ENCODE data around the gene ALKBH5. TPM values are rescaled to one million over a fixed set of nuclear protein-coding genes. Genes with fewer than 3 reads are reported as not detected.

Gene ALKBH5
- total RNA-seq, 1 experiment from 2014 or later, result 105 TPM

DNA sequence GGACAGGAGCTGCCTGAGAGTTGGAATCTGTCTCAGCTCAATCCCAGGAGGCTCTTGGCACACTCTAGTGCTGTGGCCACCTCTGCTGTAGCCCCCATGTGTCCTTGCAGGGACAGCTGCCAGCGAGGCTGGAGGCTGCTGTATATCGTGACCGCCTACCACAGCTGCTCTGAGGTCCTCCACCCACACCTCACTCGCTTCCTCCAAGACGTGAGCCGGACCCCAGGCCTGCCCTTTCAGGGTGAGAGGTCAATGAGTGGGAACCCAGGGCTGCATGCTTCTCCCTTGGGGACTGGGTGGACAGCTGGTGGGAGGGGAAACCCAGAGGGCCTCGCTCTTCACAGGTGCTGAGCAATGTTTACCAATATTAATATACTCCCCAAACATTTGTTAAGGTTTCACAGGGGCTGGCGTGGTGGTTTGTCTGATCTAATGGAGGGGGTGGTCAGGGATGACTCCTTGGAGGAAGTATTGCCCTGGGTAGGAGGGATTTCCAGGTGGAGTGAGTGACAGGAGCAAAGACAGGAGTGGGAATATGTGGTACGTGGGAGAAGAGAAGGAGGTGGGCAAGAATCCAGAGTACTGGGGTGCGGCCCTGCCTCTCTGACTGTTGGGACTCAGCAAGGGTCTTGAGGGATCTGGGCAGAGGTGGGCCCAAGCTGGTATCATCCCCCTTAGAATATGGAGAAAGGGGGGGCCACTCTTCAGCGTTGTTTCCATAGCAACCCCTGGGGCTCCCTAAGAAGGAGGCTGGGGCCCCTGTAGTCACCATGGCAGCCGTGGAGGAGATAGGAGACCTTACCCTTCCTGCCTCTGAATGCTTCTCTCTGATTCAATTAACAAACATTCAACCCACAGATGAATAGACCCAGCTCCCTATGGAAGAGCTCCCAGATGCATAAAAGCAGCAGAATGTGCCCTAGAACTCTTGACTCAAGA, 22.2 kb upstream of the ALKBH5 start:
- ChIA-PET CTCF (interaction anchor here (0.9 kb wide), 1 partner anchor 22 kb away, joined by 4 read pairs; no protein-coding TSS in a partner anchor), POLR2A (no interaction called here)
- Mint-ChIP-seq H3K27ac (peak overlapping the region; percentile 70; the same call in 1 of the 2 replicates), H3K27me3 (ENCODE audit: low read depth) (no peaks in the 10 kb centered on the region; the same call in 1 of the 2 replicates), H3K36me3 (no peaks in the 10 kb centered on the region), H3K9me3 (no peaks in the 10 kb centered on the region), H3K4me1 (peaks cover 3% of the 10 kb centered on the region; the same call in 1 of the 2 replicates), H3K4me3 (no peak overlapping the region)
- TF ChIP-seq, protein P1, sequence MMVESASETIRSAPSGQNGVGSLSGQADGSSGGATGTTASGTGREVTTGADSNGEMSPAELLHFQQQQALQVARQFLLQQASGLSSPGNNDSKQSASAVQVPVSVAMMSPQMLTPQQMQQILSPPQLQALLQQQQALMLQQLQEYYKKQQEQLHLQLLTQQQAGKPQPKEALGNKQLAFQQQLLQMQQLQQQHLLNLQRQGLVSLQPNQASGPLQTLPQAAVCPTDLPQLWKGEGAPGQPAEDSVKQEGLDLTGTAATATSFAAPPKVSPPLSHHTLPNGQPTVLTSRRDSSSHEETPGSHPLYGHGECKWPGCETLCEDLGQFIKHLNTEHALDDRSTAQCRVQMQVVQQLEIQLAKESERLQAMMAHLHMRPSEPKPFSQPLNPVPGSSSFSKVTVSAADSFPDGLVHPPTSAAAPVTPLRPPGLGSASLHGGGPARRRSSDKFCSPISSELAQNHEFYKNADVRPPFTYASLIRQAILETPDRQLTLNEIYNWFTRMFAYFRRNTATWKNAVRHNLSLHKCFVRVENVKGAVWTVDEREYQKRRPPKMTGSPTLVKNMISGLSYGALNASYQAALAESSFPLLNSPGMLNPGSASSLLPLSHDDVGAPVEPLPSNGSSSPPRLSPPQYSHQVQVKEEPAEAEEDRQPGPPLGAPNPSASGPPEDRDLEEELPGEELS (CRISPR knock-in tag; IDR thresholded peaks at IDR 0.05), result no peak
- no peak for TF ChIP-seq CREB1 (CRISPR knock-in tag; IDR thresholded peaks at IDR 0.05)
- no peak for TF ChIP-seq ZNF263 (CRISPR knock-in tag; IDR thresholded peaks at IDR 0.05; ENCODE audit: low read depth)
- TF ChIP-seq FOXJ3 (CRISPR knock-in tag; IDR thresholded peaks at IDR 0.05; ENCODE audit: borderline replicate concordance), result no peak
- TF ChIP-seq, protein P2, sequence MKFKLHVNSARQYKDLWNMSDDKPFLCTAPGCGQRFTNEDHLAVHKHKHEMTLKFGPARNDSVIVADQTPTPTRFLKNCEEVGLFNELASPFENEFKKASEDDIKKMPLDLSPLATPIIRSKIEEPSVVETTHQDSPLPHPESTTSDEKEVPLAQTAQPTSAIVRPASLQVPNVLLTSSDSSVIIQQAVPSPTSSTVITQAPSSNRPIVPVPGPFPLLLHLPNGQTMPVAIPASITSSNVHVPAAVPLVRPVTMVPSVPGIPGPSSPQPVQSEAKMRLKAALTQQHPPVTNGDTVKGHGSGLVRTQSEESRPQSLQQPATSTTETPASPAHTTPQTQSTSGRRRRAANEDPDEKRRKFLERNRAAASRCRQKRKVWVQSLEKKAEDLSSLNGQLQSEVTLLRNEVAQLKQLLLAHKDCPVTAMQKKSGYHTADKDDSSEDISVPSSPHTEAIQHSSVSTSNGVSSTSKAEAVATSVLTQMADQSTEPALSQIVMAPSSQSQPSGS (CRISPR knock-in tag; IDR thresholded peaks at IDR 0.05; ENCODE audit: borderline replicate concordance, low read depth), result no peak
- TF ChIP-seq, protein P3, sequence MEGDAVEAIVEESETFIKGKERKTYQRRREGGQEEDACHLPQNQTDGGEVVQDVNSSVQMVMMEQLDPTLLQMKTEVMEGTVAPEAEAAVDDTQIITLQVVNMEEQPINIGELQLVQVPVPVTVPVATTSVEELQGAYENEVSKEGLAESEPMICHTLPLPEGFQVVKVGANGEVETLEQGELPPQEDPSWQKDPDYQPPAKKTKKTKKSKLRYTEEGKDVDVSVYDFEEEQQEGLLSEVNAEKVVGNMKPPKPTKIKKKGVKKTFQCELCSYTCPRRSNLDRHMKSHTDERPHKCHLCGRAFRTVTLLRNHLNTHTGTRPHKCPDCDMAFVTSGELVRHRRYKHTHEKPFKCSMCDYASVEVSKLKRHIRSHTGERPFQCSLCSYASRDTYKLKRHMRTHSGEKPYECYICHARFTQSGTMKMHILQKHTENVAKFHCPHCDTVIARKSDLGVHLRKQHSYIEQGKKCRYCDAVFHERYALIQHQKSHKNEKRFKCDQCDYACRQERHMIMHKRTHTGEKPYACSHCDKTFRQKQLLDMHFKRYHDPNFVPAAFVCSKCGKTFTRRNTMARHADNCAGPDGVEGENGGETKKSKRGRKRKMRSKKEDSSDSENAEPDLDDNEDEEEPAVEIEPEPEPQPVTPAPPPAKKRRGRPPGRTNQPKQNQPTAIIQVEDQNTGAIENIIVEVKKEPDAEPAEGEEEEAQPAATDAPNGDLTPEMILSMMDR (IDR thresholded peaks at IDR 0.05), result no peak
- no peak for TF ChIP-seq GABPB1 (CRISPR knock-in tag; IDR thresholded peaks at IDR 0.05)
- TF ChIP-seq, protein P4, sequence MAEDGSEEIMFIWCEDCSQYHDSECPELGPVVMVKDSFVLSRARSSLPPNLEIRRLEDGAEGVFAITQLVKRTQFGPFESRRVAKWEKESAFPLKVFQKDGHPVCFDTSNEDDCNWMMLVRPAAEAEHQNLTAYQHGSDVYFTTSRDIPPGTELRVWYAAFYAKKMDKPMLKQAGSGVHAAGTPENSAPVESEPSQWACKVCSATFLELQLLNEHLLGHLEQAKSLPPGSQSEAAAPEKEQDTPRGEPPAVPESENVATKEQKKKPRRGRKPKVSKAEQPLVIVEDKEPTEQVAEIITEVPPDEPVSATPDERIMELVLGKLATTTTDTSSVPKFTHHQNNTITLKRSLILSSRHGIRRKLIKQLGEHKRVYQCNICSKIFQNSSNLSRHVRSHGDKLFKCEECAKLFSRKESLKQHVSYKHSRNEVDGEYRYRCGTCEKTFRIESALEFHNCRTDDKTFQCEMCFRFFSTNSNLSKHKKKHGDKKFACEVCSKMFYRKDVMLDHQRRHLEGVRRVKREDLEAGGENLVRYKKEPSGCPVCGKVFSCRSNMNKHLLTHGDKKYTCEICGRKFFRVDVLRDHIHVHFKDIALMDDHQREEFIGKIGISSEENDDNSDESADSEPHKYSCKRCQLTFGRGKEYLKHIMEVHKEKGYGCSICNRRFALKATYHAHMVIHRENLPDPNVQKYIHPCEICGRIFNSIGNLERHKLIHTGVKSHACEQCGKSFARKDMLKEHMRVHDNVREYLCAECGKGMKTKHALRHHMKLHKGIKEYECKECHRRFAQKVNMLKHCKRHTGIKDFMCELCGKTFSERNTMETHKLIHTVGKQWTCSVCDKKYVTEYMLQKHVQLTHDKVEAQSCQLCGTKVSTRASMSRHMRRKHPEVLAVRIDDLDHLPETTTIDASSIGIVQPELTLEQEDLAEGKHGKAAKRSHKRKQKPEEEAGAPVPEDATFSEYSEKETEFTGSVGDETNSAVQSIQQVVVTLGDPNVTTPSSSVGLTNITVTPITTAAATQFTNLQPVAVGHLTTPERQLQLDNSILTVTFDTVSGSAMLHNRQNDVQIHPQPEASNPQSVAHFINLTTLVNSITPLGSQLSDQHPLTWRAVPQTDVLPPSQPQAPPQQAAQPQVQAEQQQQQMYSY (CRISPR knock-in tag; IDR thresholded peaks at IDR 0.05), result no peak
- DNase-seq (ENCODE audit: low spot score) (no peak), ATAC-seq (no peak)

DNA sequence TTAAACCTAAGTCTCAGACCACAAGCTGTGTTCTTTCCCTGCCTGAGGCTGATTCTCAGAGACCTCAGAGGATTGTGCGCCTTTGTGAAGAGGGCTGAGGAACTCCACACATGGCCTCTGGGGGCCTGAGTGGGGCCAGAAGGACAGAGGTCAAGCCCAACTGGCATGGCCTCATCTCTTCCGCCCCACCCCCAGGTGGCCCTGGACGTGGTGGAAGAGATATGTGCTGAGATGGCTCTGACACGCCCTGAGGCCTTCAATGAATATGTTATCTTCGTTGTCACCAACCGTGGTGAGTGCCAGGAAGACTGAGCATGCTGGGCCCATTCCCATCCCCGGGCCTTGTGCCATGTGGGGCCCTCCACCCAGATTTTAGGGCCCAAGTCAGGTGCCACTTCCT, 20.1 kb upstream of the ALKBH5 start:
- no peaks in the 10 kb centered on the region for H3K4me1 Mint-ChIP-seq
- H3K4me3 Mint-ChIP-seq, result no peak overlapping the region
- H3K36me3 Mint-ChIP-seq, result no peaks in the 10 kb centered on the region
- H3K27ac Mint-ChIP-seq, result no peak overlapping the region
- H3K9me3 Mint-ChIP-seq, result no peaks in the 10 kb centered on the region
- DNase-seq (ENCODE audit: low spot score) (no peak), ATAC-seq (no peak)
- H3K27me3 Mint-ChIP-seq (ENCODE audit: low read depth), result no peaks in the 10 kb centered on the region; the same call in 1 of the 2 replicates
- ChIA-PET POLR2A (no interaction called here), CTCF (no interaction called here)
- TF ChIP-seq SOX15 (CRISPR knock-in tag; IDR thresholded peaks at IDR 0.05), result no peak
- TF ChIP-seq, protein P5, sequence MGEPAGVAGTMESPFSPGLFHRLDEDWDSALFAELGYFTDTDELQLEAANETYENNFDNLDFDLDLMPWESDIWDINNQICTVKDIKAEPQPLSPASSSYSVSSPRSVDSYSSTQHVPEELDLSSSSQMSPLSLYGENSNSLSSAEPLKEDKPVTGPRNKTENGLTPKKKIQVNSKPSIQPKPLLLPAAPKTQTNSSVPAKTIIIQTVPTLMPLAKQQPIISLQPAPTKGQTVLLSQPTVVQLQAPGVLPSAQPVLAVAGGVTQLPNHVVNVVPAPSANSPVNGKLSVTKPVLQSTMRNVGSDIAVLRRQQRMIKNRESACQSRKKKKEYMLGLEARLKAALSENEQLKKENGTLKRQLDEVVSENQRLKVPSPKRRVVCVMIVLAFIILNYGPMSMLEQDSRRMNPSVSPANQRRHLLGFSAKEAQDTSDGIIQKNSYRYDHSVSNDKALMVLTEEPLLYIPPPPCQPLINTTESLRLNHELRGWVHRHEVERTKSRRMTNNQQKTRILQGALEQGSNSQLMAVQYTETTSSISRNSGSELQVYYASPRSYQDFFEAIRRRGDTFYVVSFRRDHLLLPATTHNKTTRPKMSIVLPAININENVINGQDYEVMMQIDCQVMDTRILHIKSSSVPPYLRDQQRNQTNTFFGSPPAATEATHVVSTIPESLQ (CRISPR knock-in tag; IDR thresholded peaks at IDR 0.05), result no peak
- TF ChIP-seq TCF7 (CRISPR knock-in tag; IDR thresholded peaks at IDR 0.05; ENCODE audit: low read depth), result no peak
- TF ChIP-seq JAZF1 (CRISPR knock-in tag; IDR thresholded peaks at IDR 0.05), result no peak
- TF ChIP-seq, protein P6, sequence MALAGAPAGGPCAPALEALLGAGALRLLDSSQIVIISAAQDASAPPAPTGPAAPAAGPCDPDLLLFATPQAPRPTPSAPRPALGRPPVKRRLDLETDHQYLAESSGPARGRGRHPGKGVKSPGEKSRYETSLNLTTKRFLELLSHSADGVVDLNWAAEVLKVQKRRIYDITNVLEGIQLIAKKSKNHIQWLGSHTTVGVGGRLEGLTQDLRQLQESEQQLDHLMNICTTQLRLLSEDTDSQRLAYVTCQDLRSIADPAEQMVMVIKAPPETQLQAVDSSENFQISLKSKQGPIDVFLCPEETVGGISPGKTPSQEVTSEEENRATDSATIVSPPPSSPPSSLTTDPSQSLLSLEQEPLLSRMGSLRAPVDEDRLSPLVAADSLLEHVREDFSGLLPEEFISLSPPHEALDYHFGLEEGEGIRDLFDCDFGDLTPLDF (CRISPR knock-in tag; IDR thresholded peaks at IDR 0.05), result no peak
- no peak for TF ChIP-seq ZNF671 (CRISPR knock-in tag; IDR thresholded peaks at IDR 0.05)
- TF ChIP-seq, protein P7, sequence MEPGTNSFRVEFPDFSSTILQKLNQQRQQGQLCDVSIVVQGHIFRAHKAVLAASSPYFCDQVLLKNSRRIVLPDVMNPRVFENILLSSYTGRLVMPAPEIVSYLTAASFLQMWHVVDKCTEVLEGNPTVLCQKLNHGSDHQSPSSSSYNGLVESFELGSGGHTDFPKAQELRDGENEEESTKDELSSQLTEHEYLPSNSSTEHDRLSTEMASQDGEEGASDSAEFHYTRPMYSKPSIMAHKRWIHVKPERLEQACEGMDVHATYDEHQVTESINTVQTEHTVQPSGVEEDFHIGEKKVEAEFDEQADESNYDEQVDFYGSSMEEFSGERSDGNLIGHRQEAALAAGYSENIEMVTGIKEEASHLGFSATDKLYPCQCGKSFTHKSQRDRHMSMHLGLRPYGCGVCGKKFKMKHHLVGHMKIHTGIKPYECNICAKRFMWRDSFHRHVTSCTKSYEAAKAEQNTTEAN (CRISPR knock-in tag; IDR thresholded peaks at IDR 0.05), result no peak
- TF ChIP-seq GTF2I (CRISPR knock-in tag; conservative IDR thresholded peaks at IDR 0.05), result no peak
- no peak for TF ChIP-seq TP53 (CRISPR knock-in tag; IDR thresholded peaks at IDR 0.05)
- TF ChIP-seq CBFB (CRISPR knock-in tag; IDR thresholded peaks at IDR 0.05; ENCODE audit: low read depth), result no peak
- TF ChIP-seq, protein P8, sequence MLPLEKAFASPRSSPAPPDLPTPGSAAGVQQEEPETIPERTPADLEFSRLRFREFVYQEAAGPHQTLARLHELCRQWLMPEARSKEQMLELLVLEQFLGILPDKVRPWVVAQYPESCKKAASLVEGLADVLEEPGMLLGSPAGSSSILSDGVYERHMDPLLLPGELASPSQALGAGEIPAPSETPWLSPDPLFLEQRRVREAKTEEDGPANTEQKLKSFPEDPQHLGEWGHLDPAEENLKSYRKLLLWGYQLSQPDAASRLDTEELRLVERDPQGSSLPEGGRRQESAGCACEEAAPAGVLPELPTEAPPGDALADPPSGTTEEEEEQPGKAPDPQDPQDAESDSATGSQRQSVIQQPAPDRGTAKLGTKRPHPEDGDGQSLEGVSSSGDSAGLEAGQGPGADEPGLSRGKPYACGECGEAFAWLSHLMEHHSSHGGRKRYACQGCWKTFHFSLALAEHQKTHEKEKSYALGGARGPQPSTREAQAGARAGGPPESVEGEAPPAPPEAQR (CRISPR knock-in tag; IDR thresholded peaks at IDR 0.05), result no peak

All from WTC11 (cell line).